ENCODE data around the gene CLSTN3. TPM values are rescaled to one million over a fixed set of nuclear protein-coding genes. Genes with fewer than 3 reads are reported as not detected.

CLSTN3 gene
- total and polyA plus RNA-seq, 9 of the 15 experiments (the other 6 are each of a cell fraction or from before 2014, with no cell fraction given), result 0.08 to 23.2 (median 11.0) TPM

DNA sequence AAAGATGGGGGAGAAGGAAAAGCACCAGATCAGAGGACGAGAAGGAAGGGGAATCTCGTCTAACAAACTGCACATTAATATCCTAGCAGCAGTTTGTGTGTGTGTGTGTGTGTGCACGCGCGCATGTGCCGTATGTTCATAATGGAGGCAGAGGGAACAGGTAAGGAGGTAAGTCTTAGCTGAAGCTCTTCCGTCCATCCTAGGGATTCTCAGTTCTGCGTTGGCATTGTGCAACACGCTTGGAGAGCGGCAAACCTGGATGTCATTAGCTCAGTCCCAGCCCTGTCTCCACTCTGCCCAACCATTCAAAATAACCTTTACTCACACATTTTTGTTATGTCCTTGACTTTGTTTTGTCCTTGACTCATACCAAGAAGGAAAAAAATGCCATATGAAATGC, 36.3 kb upstream of the CLSTN3 start:
- Histone ChIP-seq H3K27me3 (ENCODE audit: control insufficient read depth in 2 of 2, insufficient read depth in 2 of 2, low read length in 2 of 2) (no peaks in the 10 kb centered on the region; a peak in 1 of 5 replicates), H3K79me2 (ENCODE audit: control insufficient read depth, insufficient read depth, low read length) (no peaks in the 10 kb centered on the region), H3K9me3 (replicated peaks; ENCODE audit: control insufficient read depth, insufficient read depth, low read depth, low read length) (no peaks in the 10 kb centered on the region), H3K9me1 (ENCODE audit: control insufficient read depth, insufficient read depth, low read length) (no peaks in the 10 kb centered on the region), H3K27ac (ENCODE audit: extremely low read depth, low read depth, low read length) (no peak overlapping the region), H3K4me2 (ENCODE audit: insufficient read depth, low read length) (no peak overlapping the region), H3K9ac (ENCODE audit: insufficient read depth in 1 of 2, low read depth in 2 of 2, low read length in 2 of 2) (no peak overlapping the region), H3K36me3 (ENCODE audit: control insufficient read depth, insufficient read depth, low read length) (0 out of 3 replicates have a peak, but pooled peaks cover 4% of the 10 kb centered on the region), H4K20me1 (replicated peaks; ENCODE audit: control insufficient read depth, insufficient read depth, low read length) (no peaks in the 10 kb centered on the region), H3K4me1 (replicated peaks in 1 of 2; ENCODE audit: control insufficient read depth in 2 of 2, insufficient read depth in 2 of 2, low read length in 2 of 2) (peaks cover 6 to 24% of the 10 kb centered on the region in 2 experiments; a peak in 3 of 5 replicates), H3K4me3 (no peak overlapping the region), H2AFZ (ENCODE audit: low read depth, low read length) (no peak overlapping the region)
- WGBS (ENCODE audit: insufficient coverage, low coverage, missing lambda C conversion rate), result 62% methylated on average over 10 of the region's 10 CpGs
- intact Hi-C loops (cut with micrococcal nuclease) (loop anchor here (2.0 kb wide), 2 partner anchors 15 to 33 kb away; partner anchors contain the start of genes C1RL and C1S), in situ Hi-C loops (cut with MboI) (no loop called here)
- no peak for ATAC-seq
- BruUV-seq (replicated peaks), result no TSS peak
- ChIA-PET CTCF (ENCODE audit: low intra/inter-chr PET ratio) (no interaction called here), POLR2A (interaction anchor here (0.6 to 2.1 kb wide), 4 partner anchors 9 to 149 kb away, joined by 3 to 8 read pairs (median 5); no protein-coding TSS in a partner anchor)
- FAIRE-seq, result peak; percentile 67
- DNase-seq (ENCODE audit: extremely low read depth in 1 of 4, low spot score in 3 of 4), result no peak
- TF ChIP-seq ZC3H11A (IDR thresholded peaks at IDR 0.05; ENCODE audit: low read depth, low read length) (no peak), CEBPB (tag; IDR thresholded peaks at IDR 0.05) (0 out of 2 replicates have a peak, but pooled peaks have one; percentile 11), BACH1 (tag; IDR thresholded peaks at IDR 0.05) (no peak)

DNA sequence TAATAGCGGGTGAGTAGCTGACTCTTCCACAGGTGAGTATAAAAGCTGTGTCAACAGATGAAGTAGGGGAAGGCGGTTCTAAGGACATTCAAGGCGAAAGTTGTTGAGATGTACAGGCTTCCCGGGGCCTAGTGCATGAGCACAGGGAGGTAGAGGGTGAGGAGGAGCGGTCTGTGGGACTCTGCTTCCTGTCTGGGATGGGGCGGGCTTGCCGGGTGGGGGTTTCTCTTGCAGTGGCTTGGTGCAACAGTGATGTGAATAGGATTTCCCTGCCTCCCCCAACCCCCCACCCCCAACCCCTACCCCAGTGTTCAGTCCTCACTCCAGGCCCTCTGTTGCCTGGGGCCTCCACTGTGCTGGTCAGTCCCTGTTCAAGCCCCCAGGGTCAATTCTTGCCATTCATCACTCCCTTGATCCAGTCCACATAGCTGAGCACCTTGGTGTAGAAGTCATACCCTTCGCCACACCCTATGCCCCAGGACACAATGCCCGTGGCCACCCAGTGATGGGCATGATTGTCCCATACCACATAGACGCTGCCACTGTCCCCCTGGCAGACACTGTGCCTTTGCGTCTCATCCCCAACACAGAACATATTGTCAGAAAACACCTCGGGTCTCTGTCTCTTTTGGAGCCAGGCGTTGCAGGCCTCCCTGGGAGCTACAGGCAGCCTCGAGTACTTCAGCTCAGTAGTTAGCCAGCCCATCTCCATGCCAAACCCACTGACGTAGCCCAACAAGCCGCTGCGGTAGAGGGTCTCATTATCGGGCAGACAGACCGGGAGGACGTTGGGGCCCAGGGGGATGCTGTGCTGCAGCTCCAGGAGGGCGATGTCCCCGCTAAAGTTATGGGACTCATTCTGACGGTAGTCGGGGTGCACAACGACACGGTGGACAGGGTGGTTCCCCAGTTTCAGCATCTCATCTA, 33.9 kb upstream of the CLSTN3 start:
- H3K9me3 ChIP-seq (replicated peaks; ENCODE audit: control insufficient read depth, insufficient read depth, low read depth, low read length), result no peaks in the 10 kb centered on the region
- TF ChIP-seq POLR2G (IDR thresholded peaks at IDR 0.05; ENCODE audit: low read depth, low read length) (peak; percentile 57), SMC3 (conservative IDR thresholded peaks at IDR 0.05; ENCODE audit: insufficient read depth, low read depth, low read length) (no peak), ZNF324 (CRISPR knock-in tag; IDR thresholded peaks at IDR 0.05) (no peak)
- H3K36me3 ChIP-seq (ENCODE audit: control insufficient read depth, insufficient read depth, low read length), result peaks cover 10% of the 10 kb centered on the region; the same call in 1 of the 3 replicates
- no peak overlapping the region for H3K27ac ChIP-seq (ENCODE audit: extremely low read depth, low read depth, low read length)
- no TSS peak for BruUV-seq (replicated peaks)
- FAIRE-seq (no peak), ATAC-seq (peak; percentile 24), DNase-seq (ENCODE audit: extremely low read depth in 1 of 4, low spot score in 3 of 4) (no peak)
- no peak overlapping the region for H3K4me2 ChIP-seq (ENCODE audit: insufficient read depth, low read length)
- 78% methylated on average over 21 of the region's 26 CpGs for WGBS (ENCODE audit: insufficient coverage, low coverage, missing lambda C conversion rate)
- H3K4me1 ChIP-seq (replicated peaks in 1 of 2; ENCODE audit: control insufficient read depth in 2 of 2, insufficient read depth in 2 of 2, low read length in 2 of 2), result peaks cover 6 to 22% of the 10 kb centered on the region in 2 experiments; a peak in 3 of 5 replicates
- no peaks in the 10 kb centered on the region for H4K20me1 ChIP-seq (replicated peaks; ENCODE audit: control insufficient read depth, insufficient read depth, low read length)
- in situ Hi-C loops (cut with MboI), result no loop called here
- CTCF ChIA-PET (ENCODE audit: low intra/inter-chr PET ratio), result no interaction called here
- H3K9ac ChIP-seq (ENCODE audit: insufficient read depth in 1 of 2, low read depth in 2 of 2, low read length in 2 of 2), result no peak overlapping the region
- H2AFZ ChIP-seq (ENCODE audit: low read depth, low read length), result no peak overlapping the region
- no peaks in the 10 kb centered on the region for H3K79me2 ChIP-seq (ENCODE audit: control insufficient read depth, insufficient read depth, low read length)
- H3K27me3 ChIP-seq (ENCODE audit: control insufficient read depth in 2 of 2, insufficient read depth in 2 of 2, low read length in 2 of 2), result no peaks in the 10 kb centered on the region
- POLR2A ChIA-PET, result interaction anchor here (0.7 to 1.1 kb wide), 4 partner anchors 11 to 834 kb away, joined by 3 to 5 read pairs (median 4); no protein-coding TSS in a partner anchor
- intact Hi-C loops (cut with micrococcal nuclease), result no loop called here
- no peak overlapping the region for H3K4me3 ChIP-seq
- H3K9me1 ChIP-seq (ENCODE audit: control insufficient read depth, insufficient read depth, low read length), result no peaks in the 10 kb centered on the region

All from K562 (cell line).